ENCODE data around the gene IQCF5.
"Not testable (repeated sequence)": the region's sequence is repeated elsewhere in the genome, so short reads cannot be mapped to it uniquely, and the experiment has no call there.

IQCF5 gene

DNA sequence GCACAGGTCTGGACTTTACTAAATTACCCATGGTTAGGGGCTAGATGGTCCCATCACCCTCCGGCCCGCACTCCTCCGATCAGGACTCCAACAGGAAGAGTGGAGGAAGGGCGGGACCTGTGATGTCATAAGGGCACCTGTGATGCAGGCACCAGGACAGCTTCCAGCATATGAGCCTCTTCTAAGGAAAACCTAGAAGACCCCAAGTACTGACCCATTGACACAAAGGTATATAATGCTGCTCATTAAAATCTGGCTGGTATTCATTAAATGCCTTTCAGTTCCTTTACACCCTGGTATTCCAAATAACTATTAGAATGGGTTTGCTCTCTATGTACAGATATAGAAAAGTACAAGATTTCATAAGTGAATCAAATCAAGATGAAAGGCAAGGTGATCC, at the start of gene IQCF5:
TSS of gene IQCF5 (minus strand) at position 101 of the 400 bp plus-strand sequence. CDS start at position 31, 70 bp downstream.
- H3K4me3 ChIP-seq (replicated peaks; ENCODE audit: low read depth, low read length): no peak within 1 kb of the TSS
- TF ChIP-seq CTCF (IDR thresholded peaks at IDR 0.05; ENCODE audit: low read length, missing control alignments): no peak
- no peak for DNase-seq (ENCODE audit: low read depth)

GRCh38 chr3:51921081-51921578, 45.7 kb upstream of the IQCF5 start:
- DNase-seq (ENCODE audit: low read depth): no peak
- H3K4me3 ChIP-seq (replicated peaks; ENCODE audit: low read depth, low read length): no peak overlapping the region
- TF ChIP-seq CTCF (IDR thresholded peaks at IDR 0.05; ENCODE audit: low read length, missing control alignments): no peak

DNA sequence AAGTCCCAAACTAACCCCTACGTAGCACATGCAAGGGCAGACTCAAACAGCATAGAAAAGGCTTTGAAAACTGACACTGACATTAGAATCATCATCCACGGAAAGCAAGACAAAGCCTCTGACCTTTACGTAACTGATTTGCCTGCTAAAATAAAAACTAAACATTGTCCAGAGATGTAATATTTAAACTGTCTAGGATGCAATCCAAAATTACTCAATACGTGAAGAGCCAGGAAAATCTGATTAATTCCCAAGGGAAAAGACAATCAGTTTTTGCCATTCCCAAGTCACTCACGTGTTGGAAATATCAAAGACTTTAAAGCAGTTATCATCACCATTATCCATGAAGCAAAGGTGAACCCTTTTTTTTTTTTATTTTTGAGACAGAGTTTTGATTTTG, 41.0 kb upstream of the IQCF5 start:
- H3K4me3 ChIP-seq (replicated peaks; ENCODE audit: low read depth, low read length): no peak overlapping the region

GRCh38 chr3:51908026-51908425, 32.6 kb upstream of the IQCF5 start:
- TF ChIP-seq CTCF (IDR thresholded peaks at IDR 0.05; ENCODE audit: low read length, missing control alignments): no peak
- no peak overlapping the region for H3K4me3 ChIP-seq (replicated peaks; ENCODE audit: low read depth, low read length)
- DNase-seq (ENCODE audit: low read depth): no peak

More for the DNA sequence above, 41.0 kb upstream of the IQCF5 start:
- TF ChIP-seq CTCF (IDR thresholded peaks at IDR 0.05; ENCODE audit: low read length, missing control alignments): no peak
- no peak for DNase-seq (ENCODE audit: low read depth)

DNA sequence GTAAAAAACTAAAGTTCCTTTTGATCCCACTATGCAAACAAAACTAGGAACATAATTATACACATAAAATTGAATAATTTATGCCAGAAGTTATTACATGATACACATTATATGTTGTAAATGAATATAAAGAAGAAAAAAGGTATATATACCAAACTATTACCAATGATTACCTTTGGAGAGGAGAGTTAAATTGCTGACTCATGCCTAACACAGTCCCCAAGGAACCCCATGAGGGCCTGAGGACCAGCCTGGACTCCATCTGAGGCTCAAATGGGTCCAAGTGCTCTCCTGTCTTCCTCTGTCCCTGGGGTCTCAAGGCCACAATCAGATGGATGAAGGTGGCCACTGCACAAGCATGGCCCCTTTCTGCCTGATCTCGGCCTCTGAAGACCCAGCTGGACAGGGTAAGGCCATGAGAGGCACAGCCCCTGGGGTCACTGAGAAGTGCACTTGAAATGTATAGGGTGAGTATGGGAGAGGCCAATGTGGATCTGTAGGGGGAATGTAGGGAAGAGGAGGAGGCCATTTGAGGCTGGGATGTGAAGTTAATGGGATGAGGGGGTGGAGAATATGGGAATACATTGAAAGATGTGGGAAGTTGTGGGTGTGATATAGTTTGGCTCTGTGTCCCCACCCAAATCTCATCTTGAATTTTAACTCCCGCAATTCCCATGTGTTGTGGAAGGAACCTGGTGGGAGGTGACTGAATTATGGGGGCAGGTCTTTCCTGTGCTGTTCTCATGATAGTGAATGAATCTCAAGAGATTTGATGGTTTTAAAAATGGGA, 28.8 kb upstream of the IQCF5 start:
- H3K4me3 ChIP-seq (replicated peaks; ENCODE audit: low read depth, low read length): no peak overlapping the region
- no peak for DNase-seq (ENCODE audit: low read depth)
- TF ChIP-seq CTCF (IDR thresholded peaks at IDR 0.05; ENCODE audit: low read length, missing control alignments): no peak

DNA sequence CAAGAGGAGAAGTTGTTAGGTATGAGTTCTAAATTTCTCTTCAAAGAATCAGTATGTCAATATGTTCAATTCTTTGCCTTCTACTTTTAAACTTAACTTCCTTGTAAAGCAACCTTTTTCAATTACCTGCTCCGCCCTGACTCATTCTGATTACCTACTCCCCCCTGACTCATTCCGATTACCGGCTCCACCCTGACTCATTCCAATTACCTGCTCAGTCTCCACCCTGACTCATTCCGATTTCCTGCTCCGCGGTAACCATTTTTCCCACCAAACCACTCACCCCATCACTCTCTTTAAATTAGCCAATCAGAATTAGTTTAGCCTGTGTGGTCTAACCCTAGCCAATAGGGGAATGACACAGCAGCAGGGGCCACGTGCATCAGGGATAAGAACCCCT, 27.0 kb upstream of the IQCF5 start:
- not testable (repeated sequence) for H3K4me3 ChIP-seq (replicated peaks; ENCODE audit: low read depth, low read length); DNase-seq (ENCODE audit: low read depth)

DNA sequence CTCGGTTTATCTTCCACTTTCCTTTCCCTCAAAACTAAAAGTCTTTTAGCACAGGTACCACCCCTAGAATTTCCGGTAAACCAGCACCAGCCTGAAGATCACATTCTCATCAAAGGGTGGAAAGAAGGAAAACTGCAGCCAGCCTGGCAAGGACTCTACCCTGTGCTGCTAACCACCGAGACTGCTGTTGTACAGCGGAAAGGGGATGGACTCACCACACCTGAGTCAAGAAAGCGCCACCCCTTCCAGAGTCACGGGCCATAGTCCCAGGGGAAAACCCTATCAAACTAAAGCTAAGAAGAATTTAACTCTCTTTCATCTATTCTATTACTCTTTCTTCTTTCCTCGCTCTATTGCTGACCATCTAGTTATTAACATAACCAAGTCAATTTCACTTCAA, 24.6 kb upstream of the IQCF5 start:
- not testable (repeated sequence) for DNase-seq (ENCODE audit: low read depth); H3K4me3 ChIP-seq (replicated peaks; ENCODE audit: low read depth, low read length)

DNA sequence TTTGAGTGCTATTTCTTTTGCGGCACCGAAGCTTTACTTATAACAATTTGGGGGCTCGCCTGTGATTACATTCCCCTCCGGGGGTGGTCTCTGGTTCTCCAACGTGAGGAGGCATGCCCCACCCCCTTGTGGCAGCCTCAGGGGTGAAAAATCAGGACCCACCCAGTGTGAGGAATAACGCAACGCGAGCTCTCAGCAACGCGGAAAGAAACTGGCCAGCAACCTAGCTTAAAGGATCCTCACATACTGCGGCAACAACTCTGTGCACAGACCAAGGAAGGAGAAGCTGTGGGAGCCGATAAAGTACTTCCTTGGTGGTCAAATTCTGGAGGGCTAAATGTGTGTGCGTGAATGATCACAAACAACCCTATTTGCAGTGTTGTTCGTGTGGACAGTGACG, 22.0 kb upstream of the IQCF5 start:
- H3K4me3 ChIP-seq (replicated peaks; ENCODE audit: low read depth, low read length): no peak overlapping the region
- no peak for TF ChIP-seq CTCF (IDR thresholded peaks at IDR 0.05; ENCODE audit: low read length, missing control alignments)
- DNase-seq (ENCODE audit: low read depth): no peak
